ENCODE measurements around the gene ANHX.

- no peak for TF ChIP-seq CTCF (IDR thresholded peaks at IDR 0.05)
- TF ChIP-seq POLR2A (IDR thresholded peaks at IDR 0.05): no peak
Observed at GRCh38 chr12:133217219-133217618, 18.5 kb downstream of the ANHX start.

Measured in adrenal gland (tissue), 5 donors.